T-cell (primary cell): Measurements from ENCODE around the gene DLG4. TPM values are rescaled to one million over a fixed set of nuclear protein-coding genes. Genes with fewer than 3 reads are reported as not detected.

Experiments used
- ATAC-seq, 4 experiments: fragments of 200-7000 bp in 3 of 4; fragments of 150-1000 bp in 1 of 4; cut with Tn5 transposase; replicated peaks in 1 of 4; 1 replicate in 3 of 4; 2 replicates in 1 of 4; pipeline ENCODE4 v1.10.0; 2021; ENCODE audit warnings: moderate library complexity in 3 of 4, mild to moderate bottlenecking in 2 of 4, moderate number of reproducible peaks in 1 of 4
- CTCF ChIA-PET, 2 donors: fragments of 300-600 bp; sonication (Branson Sonifier 250); formaldehyde crosslinking; loops; one replicate each; lab custom pipeline; 2022; ENCODE audit warnings: antibody characterized with exemption in 2 of 2; lab: Charles Lee
- POLR2A ChIA-PET, 2 donors: fragments of 300-600 bp; sonication (Branson Sonifier 250); formaldehyde crosslinking; loops; one replicate each; lab custom pipeline; 2022; ENCODE audit warnings: antibody characterized with exemption in 2 of 2; lab: Charles Lee
- DNase-seq, 35 experiments: peaks; one replicate each; pipeline versions ENCODE4 v3.0.0 to v3.0.0-alpha.2; 2013 to 2023
- H3K27ac ChIP-seq: one replicate; pipeline ENCODE4 v1.5.1; 2013; ENCODE audit warnings: low read length
- H3K27me3 ChIP-seq, 2 experiments: replicated peaks in 1 of 2; 1 replicate in 1 of 2; 2 replicates in 1 of 2; pipeline versions ENCODE4 v1.6.1 to v1.7.0; 2013; ENCODE audit warnings: low read length in 1 of 2, mixed read lengths in 1 of 2; ENCODE audit not compliant: control insufficient read depth in 2 of 2, insufficient read depth in 2 of 2; ENCODE audit errors: extremely low read depth in 1 of 2
- H3K36me3 ChIP-seq, 2 donors: 1 replicate in 1 of 2; 2 replicates in 1 of 2; pipeline versions ENCODE4 v1.6.1 to v1.7.0; 2013; ENCODE audit warnings: low read length in 1 of 2; ENCODE audit not compliant: control insufficient read depth in 2 of 2, insufficient read depth in 1 of 2; ENCODE audit errors: extremely low read depth in 1 of 2
- H3K4me1 ChIP-seq, 2 experiments: 1 replicate in 1 of 2; 2 replicates in 1 of 2; pipeline versions ENCODE4 v1.6.1 to v1.7.0; 2013; ENCODE audit warnings: low read length in 2 of 2, mixed read lengths in 1 of 2; ENCODE audit not compliant: insufficient read depth in 2 of 2, control insufficient read depth in 1 of 2; ENCODE audit errors: extremely low read depth in 1 of 2
- H3K4me3 ChIP-seq, 2 donors: 1 replicate in 1 of 2; 2 replicates in 1 of 2; pipeline versions ENCODE4 v1.5.1 to v1.7.0; 2013; ENCODE audit warnings: mild to moderate bottlenecking in 2 of 2, low read length in 1 of 2, moderate library complexity in 1 of 2; ENCODE audit not compliant: control insufficient read depth in 1 of 2; ENCODE audit errors: extremely low read depth in 1 of 2
- H3K9me3 ChIP-seq: 2 replicates; pipeline ENCODE4 v1.7.0; 2013
- H3K27ac Mint-ChIP-seq, 2 donors: one replicate each; pipeline ENCODE4 v1.8.0; 2020 to 2021; ENCODE audit warnings: mild to moderate bottlenecking in 2 of 2, mixed read lengths in 2 of 2
- H3K27me3 Mint-ChIP-seq, 2 donors: one replicate each; pipeline ENCODE4 v1.8.0; 2021 to 2022; ENCODE audit warnings: mixed read lengths in 2 of 2
- H3K36me3 Mint-ChIP-seq: one replicate; pipeline ENCODE4 v1.8.0; 2021; ENCODE audit warnings: mixed read lengths
- H3K4me1 Mint-ChIP-seq, 3 donors: one replicate each; pipeline ENCODE4 v1.8.0; 2020 to 2022; ENCODE audit warnings: mixed read lengths in 3 of 3, mild to moderate bottlenecking in 1 of 3
- H3K4me3 Mint-ChIP-seq, 3 donors: one replicate each; pipeline ENCODE4 v1.8.0; 2020 to 2022; ENCODE audit warnings: mild to moderate bottlenecking in 3 of 3, mixed read lengths in 3 of 3, moderate library complexity in 3 of 3
- H3K9me3 Mint-ChIP-seq, 3 donors: one replicate each; pipeline ENCODE4 v1.8.0; 2020 to 2022; ENCODE audit warnings: mixed read lengths in 3 of 3
- WGBS: methylation state at CpG from one replicate; pipeline ENCODE4 v1.1.5; 2013; ENCODE audit warnings: missing lambda C conversion rate; ENCODE audit not compliant: insufficient coverage; 5-methylcytosine and 5-hydroxymethylcytosine counted together
- total RNA-seq, 35 experiments: library from RNA in 6 of 35; stranded (reverse) in 6 of 35; fragments of 120-200 nt in 1 of 35; gene quantifications; one replicate each; pipeline versions ENCODE4 v1.2.1 to v1.2.4 and lab custom pipeline; 2013 to 2026

DLG4 gene
- total RNA-seq, 5 donors from 2014 or later (not counting 1 experiment from before 2014, with no cell fraction given), result 8.1 to 13.6 (median 9.3) TPM

GRCh38 chr17:7203391-7203790, 16.2 kb downstream of the DLG4 start:
- Histone ChIP-seq H3K27me3 (peaks cover 0 to under 1% of the 10 kb centered on the region in 2 experiments), H3K4me1 (peaks cover 8 to 30% of the 10 kb centered on the region in 2 experiments), H3K4me3 (no peak overlapping the region), H3K36me3 (no peaks in the 10 kb centered on the region), H3K9me3 (no peaks in the 10 kb centered on the region), H3K27ac (peak overlapping the region; percentile 97)
- Mint-ChIP-seq H3K4me3 (peak overlapping the region; percentile 39 to 80 (median 74)), H3K9me3 (no peaks in the 10 kb centered on the region), H3K27me3 (no peaks in the 10 kb centered on the region), H3K4me1 (peaks cover 24 to 39% (median 35%) of the 10 kb centered on the region in 3 donors), H3K27ac (peak overlapping the region; percentile 65 to 93), H3K36me3 (peaks cover 3% of the 10 kb centered on the region)
- 94% methylated on average over 14 of the region's 16 CpGs for WGBS
- ATAC-seq (no peak), DNase-seq (no peak)
- POLR2A ChIA-PET, result no interaction called here
- CTCF ChIA-PET, result interaction anchor here in 1 of 2 donors (0.6 kb wide), 1 partner anchor 471 kb away, joined by 3 read pairs; no protein-coding TSS in a partner anchor

GRCh38 chr17:7196651-7197401, 22.8 kb downstream of the DLG4 start:
- Mint-ChIP-seq H3K9me3 (no peaks in the 10 kb centered on the region), H3K36me3 (peaks cover 10% of the 10 kb centered on the region), H3K4me3 (no peak overlapping the region), H3K4me1 (no peaks in the 10 kb centered on the region), H3K27me3 (no peaks in the 10 kb centered on the region), H3K27ac (no peak overlapping the region)
- Histone ChIP-seq H3K4me3 (no peak overlapping the region), H3K27me3 (no peaks in the 10 kb centered on the region), H3K36me3 (peaks cover 2 to 7% of the 10 kb centered on the region in 2 donors), H3K9me3 (no peaks in the 10 kb centered on the region), H3K27ac (no peak overlapping the region), H3K4me1 (no peaks in the 10 kb centered on the region)
- no peak for DNase-seq
- no peak for ATAC-seq
- POLR2A ChIA-PET, result no interaction called here
- 95% methylated on average over 15 of the region's 22 CpGs for WGBS
- CTCF ChIA-PET, result no interaction called here

- peaks cover 7% of the 10 kb centered on the region for H3K36me3 Mint-ChIP-seq
- H3K27me3 ChIP-seq, result no peaks in the 10 kb centered on the region
- H3K4me1 Mint-ChIP-seq, result no peaks in the 10 kb centered on the region
- H3K27ac ChIP-seq, result no peak overlapping the region
- H3K9me3 Mint-ChIP-seq, result no peaks in the 10 kb centered on the region
- POLR2A ChIA-PET, result no interaction called here
- no peaks in the 10 kb centered on the region for H3K27me3 Mint-ChIP-seq
- CTCF ChIA-PET, result no interaction called here
- no peak overlapping the region for H3K27ac Mint-ChIP-seq
- DNase-seq (no peak), ATAC-seq (no peak)
- H3K4me1 ChIP-seq, result no peaks in the 10 kb centered on the region
- no peak overlapping the region for H3K4me3 ChIP-seq
- 87% methylated on average over 6 of the region's 12 CpGs for WGBS
- no peak overlapping the region for H3K4me3 Mint-ChIP-seq
- H3K9me3 ChIP-seq, result no peaks in the 10 kb centered on the region
- peaks cover 2 to 7% of the 10 kb centered on the region in 2 donors for H3K36me3 ChIP-seq
Observed at GRCh38 chr17:7195971-7196370, 23.7 kb downstream of the DLG4 start.

GRCh38 chr17:7192271-7192937, 27.2 kb downstream of the DLG4 start:
- DNase-seq (no peak), ATAC-seq (no peak)
- CTCF ChIA-PET, result no interaction called here
- no peak overlapping the region for H3K4me3 ChIP-seq
- no peaks in the 10 kb centered on the region for H3K27me3 ChIP-seq
- H3K4me1 ChIP-seq, result no peaks in the 10 kb centered on the region
- H3K27ac ChIP-seq, result no peak overlapping the region
- WGBS, result 80% methylated on average over 12 of the region's 12 CpGs
- Mint-ChIP-seq H3K27me3 (no peaks in the 10 kb centered on the region), H3K9me3 (no peaks in the 10 kb centered on the region), H3K4me1 (no peaks in the 10 kb centered on the region), H3K36me3 (peaks cover 7% of the 10 kb centered on the region), H3K27ac (no peak overlapping the region), H3K4me3 (no peak overlapping the region)
- no peaks in the 10 kb centered on the region for H3K9me3 ChIP-seq
- POLR2A ChIA-PET, result no interaction called here
- H3K36me3 ChIP-seq, result peaks cover 2 to 7% of the 10 kb centered on the region in 2 donors

DNA sequence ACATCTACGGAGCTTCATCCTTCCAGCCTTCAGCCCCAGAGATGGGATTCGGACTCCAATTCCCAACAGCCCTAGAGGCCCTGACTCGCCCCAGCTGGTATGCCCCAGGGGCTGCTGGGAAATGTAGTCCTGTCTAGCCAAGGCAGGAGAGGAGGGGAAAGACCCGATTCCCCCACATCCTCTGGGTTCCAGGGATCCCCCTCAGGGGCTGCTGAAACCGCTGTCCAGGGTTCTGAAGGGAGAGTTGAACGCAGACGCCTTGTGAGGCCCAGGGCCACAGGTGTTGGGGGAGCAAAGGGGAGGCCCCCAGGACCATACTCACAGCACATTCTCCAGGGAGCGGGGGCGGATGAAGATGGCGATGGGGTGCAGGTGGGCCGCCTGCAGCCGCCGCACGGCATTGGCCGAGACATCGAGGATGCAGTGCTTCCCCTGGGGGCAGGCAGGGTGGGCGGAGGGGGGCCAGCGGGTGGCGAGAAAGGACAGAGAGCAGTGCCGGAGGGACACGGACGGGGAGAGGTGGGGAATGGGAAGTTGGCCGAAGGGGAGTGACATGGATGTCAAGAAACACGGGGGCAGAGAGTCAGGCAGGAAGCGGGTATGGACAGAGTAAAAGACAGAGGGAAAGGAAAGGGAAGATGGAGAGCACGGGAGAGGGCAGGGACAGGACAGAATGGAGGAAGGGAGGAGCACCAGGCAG, 27.9 kb downstream of the DLG4 start:
- Mint-ChIP-seq H3K4me3 (no peak overlapping the region), H3K9me3 (no peaks in the 10 kb centered on the region), H3K4me1 (peaks cover 0 to 2% (median 0%) of the 10 kb centered on the region in 3 donors), H3K27ac (no peak overlapping the region), H3K27me3 (no peaks in the 10 kb centered on the region), H3K36me3 (peaks cover 7% of the 10 kb centered on the region)
- peak in 7 of 35 experiments; percentile 20 to 35 (median 29) for DNase-seq
- H3K4me3 ChIP-seq, result no peak overlapping the region
- peak in 3 of 4 experiments; percentile 40 to 72 (median 47) for ATAC-seq
- no peaks in the 10 kb centered on the region for H3K4me1 ChIP-seq
- ChIA-PET POLR2A (no interaction called here), CTCF (no interaction called here)
- H3K36me3 ChIP-seq, result peaks cover 2 to 7% of the 10 kb centered on the region in 2 donors
- no peaks in the 10 kb centered on the region for H3K27me3 ChIP-seq
- WGBS, result 92% methylated on average over 19 of the region's 26 CpGs
- no peak overlapping the region for H3K27ac ChIP-seq
- H3K9me3 ChIP-seq, result no peaks in the 10 kb centered on the region

GRCh38 chr17:7191069-7191468, 28.6 kb downstream of the DLG4 start:
- H3K4me1 ChIP-seq, result no peaks in the 10 kb centered on the region
- no peak for ATAC-seq
- DNase-seq, result no peak
- peaks cover 2 to 7% of the 10 kb centered on the region in 2 donors for H3K36me3 ChIP-seq
- H3K27ac ChIP-seq, result no peak overlapping the region
- WGBS, result 96% methylated on average over 5 of the region's 12 CpGs
- peaks cover 7% of the 10 kb centered on the region for H3K36me3 Mint-ChIP-seq
- H3K4me3 ChIP-seq, result no peak overlapping the region
- no peaks in the 10 kb centered on the region for H3K27me3 Mint-ChIP-seq
- no peak overlapping the region for H3K27ac Mint-ChIP-seq
- H3K27me3 ChIP-seq, result no peaks in the 10 kb centered on the region
- no peaks in the 10 kb centered on the region for H3K9me3 ChIP-seq
- no peaks in the 10 kb centered on the region for H3K9me3 Mint-ChIP-seq
- ChIA-PET CTCF (no interaction called here), POLR2A (no interaction called here)
- no peak overlapping the region for H3K4me3 Mint-ChIP-seq
- H3K4me1 Mint-ChIP-seq, result peaks cover 4 to 8% (median 5%) of the 10 kb centered on the region in 3 donors
